GM23338 (cell line): Measurements from ENCODE around the gene KPNA6. TPM values are rescaled to one million over a fixed set of nuclear protein-coding genes. Genes with fewer than 3 reads are reported as not detected.

Experiments used
- ATAC-seq: fragments of 200-7000 bp; cut with Tn5 transposase; 3 replicates; pipeline ENCODE4 v1.9.1; 2020
- DNase-seq: peaks from one replicate; pipeline ENCODE4 v3.0.0-alpha.2; 2015; ENCODE audit warnings: low spot score
- H2AFZ ChIP-seq: fragments of 200-600 bp; sonication (generic); 2 replicates; pipeline ENCODE4 v1.8.0; 2016; ENCODE audit warnings: antibody characterized with exemption, mild to moderate bottlenecking, moderate library complexity
- H3F3A ChIP-seq: fragments of 200-600 bp; sonication (generic); replicated peaks from 2 replicates; pipeline ENCODE4 v1.8.0; 2017; ENCODE audit warnings: antibody characterized with exemption, mixed run types, low read depth
- H3K27ac ChIP-seq: fragments of 200-600 bp; sonication (generic); 2 replicates; pipeline ENCODE4 v1.6.1; 2016; ENCODE audit warnings: low read depth
- H3K27me3 ChIP-seq: fragments of 200-600 bp; sonication (generic); 2 replicates; pipeline ENCODE4 v1.8.0; 2016; ENCODE audit warnings: mild to moderate bottlenecking, mixed run types, moderate library complexity; ENCODE audit not compliant: insufficient read depth
- H3K36me3 ChIP-seq: fragments of 200-600 bp; sonication (generic); 2 replicates; pipeline ENCODE4 v1.8.0; 2016; ENCODE audit warnings: mild to moderate bottlenecking; ENCODE audit not compliant: insufficient read depth
- H3K4me1 ChIP-seq: fragments of 200-600 bp; sonication (generic); 2 replicates; pipeline ENCODE4 v1.8.0; 2016; ENCODE audit warnings: mild to moderate bottlenecking, moderate library complexity; ENCODE audit not compliant: insufficient read depth
- H3K4me2 ChIP-seq: fragments of 200-600 bp; sonication (generic); 2 replicates; pipeline ENCODE4 v1.7.1; 2017; ENCODE audit warnings: mixed run types
- H3K4me3 ChIP-seq: fragments of 200-600 bp; sonication (generic); 2 replicates; pipeline ENCODE4 v1.6.1; 2016; ENCODE audit warnings: mixed run types
- H3K79me2 ChIP-seq: fragments of 200-600 bp; sonication (generic); replicated peaks from 2 replicates; pipeline ENCODE4 v1.8.0; 2017; ENCODE audit warnings: mild to moderate bottlenecking; ENCODE audit not compliant: insufficient read depth
- H3K9me2 ChIP-seq: fragments of 200-600 bp; sonication (generic); 2 replicates; pipeline ENCODE4 v1.8.0; 2017; ENCODE audit not compliant: insufficient read depth
- H4K20me1 ChIP-seq: fragments of 200-600 bp; sonication (generic); replicated peaks from 2 replicates; pipeline ENCODE4 v1.8.0; 2017; ENCODE audit warnings: mild to moderate bottlenecking; ENCODE audit not compliant: insufficient read depth
- H3K27ac Mint-ChIP-seq: 2 replicates; pipeline ENCODE4 v1.8.0; 2020; ENCODE audit warnings: inconsistent platforms, mild to moderate bottlenecking, moderate library complexity, mixed read lengths
- H3K27me3 Mint-ChIP-seq: 3 replicates; pipeline ENCODE4 v1.8.0; 2022; ENCODE audit warnings: low read depth, mild to moderate bottlenecking, moderate library complexity, mixed read lengths, inconsistent platforms; ENCODE audit not compliant: insufficient read depth, poor library complexity
- H3K36me3 Mint-ChIP-seq: 3 replicates; pipeline ENCODE4 v1.8.0; 2021; ENCODE audit warnings: low read depth, mild to moderate bottlenecking, inconsistent platforms, moderate library complexity, mixed read lengths
- H3K4me1 Mint-ChIP-seq: 3 replicates; pipeline ENCODE4 v1.8.0; 2020; ENCODE audit warnings: mild to moderate bottlenecking, inconsistent platforms, mixed read lengths
- H3K4me3 Mint-ChIP-seq: 3 replicates; pipeline ENCODE4 v1.8.0; 2021; ENCODE audit warnings: moderate library complexity, mild to moderate bottlenecking, inconsistent platforms, mixed read lengths
- H3K9me3 Mint-ChIP-seq: 3 replicates; pipeline ENCODE4 v1.8.0; 2020; ENCODE audit warnings: moderate library complexity, mild to moderate bottlenecking, inconsistent platforms, mixed read lengths
- EZH2 ChIP-seq: fragments of 200-600 bp; sonication (generic); IDR thresholded peaks from one replicate; pipeline ENCODE4 v1.8.0; 2017; ENCODE audit warnings: antibody characterized with exemption, mild to moderate bottlenecking, low read depth; ENCODE audit not compliant: unreplicated experiment
- EZH2phosphoT487 ChIP-seq: fragments of 200-600 bp; sonication (generic); IDR thresholded peaks from one replicate; pipeline ENCODE4 v1.8.1; 2018; ENCODE audit warnings: antibody characterized with exemption; ENCODE audit not compliant: unreplicated experiment
- JUNB ChIP-seq: IDR thresholded peaks from one replicate; pipeline ENCODE4 v1.6.1; 2016; ENCODE audit warnings: antibody characterized with exemption; ENCODE audit not compliant: unreplicated experiment
- POLR2AphosphoS5 ChIP-seq: IDR thresholded peaks from 2 replicates; pipeline ENCODE4 v1.6.1; 2016; ENCODE audit warnings: antibody characterized with exemption, low read depth
- REST ChIP-seq: IDR thresholded peaks from one replicate; pipeline ENCODE4 v1.6.1; 2018; ENCODE audit warnings: antibody characterized with exemption; ENCODE audit not compliant: unreplicated experiment
- polyA plus RNA-seq: library from polyadenylated mRNA; unstranded; fragments of >200 nt; fragmentation: Nextera tagmentation; extraction: Ambion mirVana; gene quantifications from 2 replicates; pipeline ENCODE4 v1.2.1, GENCODE V29; 2016
- total RNA-seq: library from RNA; depleted of rRNA; stranded (reverse); fragments of >200 nt; shearing (Covaris generic); gene quantifications from 2 replicates; pipeline ENCODE4 v1.2.3, GENCODE V29; 2014
- TF ChIP-seq, protein P1 (sequence below): fragments of 250-450 bp; sonication (Bioruptor Pico); IDR thresholded peaks from 2 replicates; pipeline ENCODE4 v1.5.0; 2020; ENCODE audit warnings: mild to moderate bottlenecking, moderate library complexity
- TF ChIP-seq, protein P2 (sequence below), 2 experiments: fragments of 200-600 bp in 1 of 2; sonication (generic) in 1 of 2; conservative IDR thresholded peaks; 2 replicates each; pipeline versions ENCODE4 v1.5.1 to v1.6.1; 2016 to 2017; ENCODE audit warnings: antibody characterized with exemption in 2 of 2, low read depth in 2 of 2, mild to moderate bottlenecking in 2 of 2, moderate library complexity in 1 of 2

Gene KPNA6
- total and polyA plus RNA-seq, 2 experiments from 2014 or later: 28.6 to 72.2 TPM

DNA sequence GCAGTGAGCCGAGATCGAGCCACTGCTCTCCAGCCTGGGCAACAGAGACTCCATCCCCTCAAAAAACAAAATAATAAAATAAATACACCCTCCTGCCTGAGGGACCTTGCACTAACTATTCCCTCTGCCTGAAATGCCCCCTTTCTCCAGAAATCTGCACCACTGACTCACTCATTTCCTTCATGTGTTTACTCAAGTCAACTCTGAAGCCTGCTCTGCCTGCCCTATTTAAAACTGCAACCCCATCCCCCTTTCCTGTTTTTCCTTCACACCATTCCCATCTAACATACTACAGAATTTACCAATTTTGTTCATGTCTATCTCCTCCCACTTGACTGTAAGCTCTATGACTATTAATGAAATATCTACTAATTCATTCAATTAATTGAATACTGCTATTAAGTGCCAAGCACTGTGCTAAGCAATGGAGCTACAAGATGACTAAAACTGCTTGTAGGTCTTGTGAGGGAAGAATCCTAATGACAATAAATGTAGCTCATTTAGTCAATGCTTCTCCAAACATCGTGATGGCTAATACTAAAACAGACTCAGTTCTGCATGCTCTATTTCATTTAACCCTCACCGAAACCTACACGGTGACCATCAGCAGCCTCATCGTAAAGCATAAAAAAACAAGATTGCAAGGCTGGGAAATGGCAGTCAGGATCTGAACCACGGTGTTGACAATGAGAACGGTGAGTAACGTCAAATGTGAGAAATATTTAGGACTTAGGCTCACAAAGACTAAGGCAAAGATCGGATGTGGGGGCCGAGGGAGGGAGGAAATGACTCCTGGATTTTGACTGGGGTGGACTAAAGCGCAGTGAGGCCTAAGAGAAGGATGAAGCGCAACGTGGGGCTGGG lies 35.9 kb upstream of the KPNA6 start:
- Histone ChIP-seq H2AFZ (peak overlapping the region; percentile 43; the same call in 1 of the 2 replicates), H3K4me1 (peaks cover 14% of the 10 kb centered on the region), H3K27me3 (no peaks in the 10 kb centered on the region), H3F3A (peaks cover 9% of the 10 kb centered on the region; the same call in 1 of the 2 replicates), H3K9me2 (no peaks in the 10 kb centered on the region), H4K20me1 (peaks cover 8% of the 10 kb centered on the region), H3K27ac (peak overlapping the region; percentile 94), H3K4me3 (peak overlapping the region; percentile 88), H3K36me3 (no peaks in the 10 kb centered on the region; the same call in 1 of the 2 replicates), H3K4me2 (peak overlapping the region; percentile 91), H3K79me2 (peaks cover 13% of the 10 kb centered on the region)
- H3K4me1 Mint-ChIP-seq: peaks cover 23% of the 10 kb centered on the region
- DNase-seq (peak; percentile 32), ATAC-seq (no peak)
- TF ChIP-seq EZH2phosphoT487 (no peak), JUNB (no peak), REST (no peak)
- H3K36me3 Mint-ChIP-seq: peaks cover 15% of the 10 kb centered on the region
- H3K4me3 Mint-ChIP-seq: peak overlapping the region; percentile 79
- H3K27me3 Mint-ChIP-seq: peaks cover 26% of the 10 kb centered on the region
- 0 out of 3 replicates have a peak, but pooled peaks cover 2% of the 10 kb centered on the region for H3K9me3 Mint-ChIP-seq
- peak overlapping the region; percentile 81 for H3K27ac Mint-ChIP-seq

- peaks cover 22% of the 10 kb centered on the region for H3K36me3 Mint-ChIP-seq
- peak within 1 kb of the TSS; percentile 96 for H3K27ac Mint-ChIP-seq
- H3K4me1 Mint-ChIP-seq: peaks cover 23% of the 10 kb centered on the region
- Histone ChIP-seq H3K9me2 (no peaks in the 10 kb centered on the region), H3K4me3 (peak within 1 kb of the TSS; percentile 88), H3K27me3 (no peaks in the 10 kb centered on the region), H2AFZ (peak within 1 kb of the TSS; percentile 80; the same call in 1 of the 2 replicates), H3K79me2 (peaks cover 13% of the 10 kb centered on the region), H3K4me2 (peak within 1 kb of the TSS; percentile 91), H3K4me1 (peaks cover 14% of the 10 kb centered on the region), H4K20me1 (peaks cover 11% of the 10 kb centered on the region), H3K27ac (peak within 1 kb of the TSS; percentile 94), H3F3A (peaks cover 9% of the 10 kb centered on the region; the same call in 1 of the 2 replicates), H3K36me3 (no peaks in the 10 kb centered on the region; the same call in 1 of the 2 replicates)
- ATAC-seq (peak; percentile 83), DNase-seq (peak; percentile 98)
- H3K4me3 Mint-ChIP-seq: peak within 1 kb of the TSS; percentile 79
- peaks cover 22% of the 10 kb centered on the region for H3K27me3 Mint-ChIP-seq
- 0 out of 3 replicates have a peak, but pooled peaks cover 2% of the 10 kb centered on the region for H3K9me3 Mint-ChIP-seq
- TF ChIP-seq, protein P1, sequence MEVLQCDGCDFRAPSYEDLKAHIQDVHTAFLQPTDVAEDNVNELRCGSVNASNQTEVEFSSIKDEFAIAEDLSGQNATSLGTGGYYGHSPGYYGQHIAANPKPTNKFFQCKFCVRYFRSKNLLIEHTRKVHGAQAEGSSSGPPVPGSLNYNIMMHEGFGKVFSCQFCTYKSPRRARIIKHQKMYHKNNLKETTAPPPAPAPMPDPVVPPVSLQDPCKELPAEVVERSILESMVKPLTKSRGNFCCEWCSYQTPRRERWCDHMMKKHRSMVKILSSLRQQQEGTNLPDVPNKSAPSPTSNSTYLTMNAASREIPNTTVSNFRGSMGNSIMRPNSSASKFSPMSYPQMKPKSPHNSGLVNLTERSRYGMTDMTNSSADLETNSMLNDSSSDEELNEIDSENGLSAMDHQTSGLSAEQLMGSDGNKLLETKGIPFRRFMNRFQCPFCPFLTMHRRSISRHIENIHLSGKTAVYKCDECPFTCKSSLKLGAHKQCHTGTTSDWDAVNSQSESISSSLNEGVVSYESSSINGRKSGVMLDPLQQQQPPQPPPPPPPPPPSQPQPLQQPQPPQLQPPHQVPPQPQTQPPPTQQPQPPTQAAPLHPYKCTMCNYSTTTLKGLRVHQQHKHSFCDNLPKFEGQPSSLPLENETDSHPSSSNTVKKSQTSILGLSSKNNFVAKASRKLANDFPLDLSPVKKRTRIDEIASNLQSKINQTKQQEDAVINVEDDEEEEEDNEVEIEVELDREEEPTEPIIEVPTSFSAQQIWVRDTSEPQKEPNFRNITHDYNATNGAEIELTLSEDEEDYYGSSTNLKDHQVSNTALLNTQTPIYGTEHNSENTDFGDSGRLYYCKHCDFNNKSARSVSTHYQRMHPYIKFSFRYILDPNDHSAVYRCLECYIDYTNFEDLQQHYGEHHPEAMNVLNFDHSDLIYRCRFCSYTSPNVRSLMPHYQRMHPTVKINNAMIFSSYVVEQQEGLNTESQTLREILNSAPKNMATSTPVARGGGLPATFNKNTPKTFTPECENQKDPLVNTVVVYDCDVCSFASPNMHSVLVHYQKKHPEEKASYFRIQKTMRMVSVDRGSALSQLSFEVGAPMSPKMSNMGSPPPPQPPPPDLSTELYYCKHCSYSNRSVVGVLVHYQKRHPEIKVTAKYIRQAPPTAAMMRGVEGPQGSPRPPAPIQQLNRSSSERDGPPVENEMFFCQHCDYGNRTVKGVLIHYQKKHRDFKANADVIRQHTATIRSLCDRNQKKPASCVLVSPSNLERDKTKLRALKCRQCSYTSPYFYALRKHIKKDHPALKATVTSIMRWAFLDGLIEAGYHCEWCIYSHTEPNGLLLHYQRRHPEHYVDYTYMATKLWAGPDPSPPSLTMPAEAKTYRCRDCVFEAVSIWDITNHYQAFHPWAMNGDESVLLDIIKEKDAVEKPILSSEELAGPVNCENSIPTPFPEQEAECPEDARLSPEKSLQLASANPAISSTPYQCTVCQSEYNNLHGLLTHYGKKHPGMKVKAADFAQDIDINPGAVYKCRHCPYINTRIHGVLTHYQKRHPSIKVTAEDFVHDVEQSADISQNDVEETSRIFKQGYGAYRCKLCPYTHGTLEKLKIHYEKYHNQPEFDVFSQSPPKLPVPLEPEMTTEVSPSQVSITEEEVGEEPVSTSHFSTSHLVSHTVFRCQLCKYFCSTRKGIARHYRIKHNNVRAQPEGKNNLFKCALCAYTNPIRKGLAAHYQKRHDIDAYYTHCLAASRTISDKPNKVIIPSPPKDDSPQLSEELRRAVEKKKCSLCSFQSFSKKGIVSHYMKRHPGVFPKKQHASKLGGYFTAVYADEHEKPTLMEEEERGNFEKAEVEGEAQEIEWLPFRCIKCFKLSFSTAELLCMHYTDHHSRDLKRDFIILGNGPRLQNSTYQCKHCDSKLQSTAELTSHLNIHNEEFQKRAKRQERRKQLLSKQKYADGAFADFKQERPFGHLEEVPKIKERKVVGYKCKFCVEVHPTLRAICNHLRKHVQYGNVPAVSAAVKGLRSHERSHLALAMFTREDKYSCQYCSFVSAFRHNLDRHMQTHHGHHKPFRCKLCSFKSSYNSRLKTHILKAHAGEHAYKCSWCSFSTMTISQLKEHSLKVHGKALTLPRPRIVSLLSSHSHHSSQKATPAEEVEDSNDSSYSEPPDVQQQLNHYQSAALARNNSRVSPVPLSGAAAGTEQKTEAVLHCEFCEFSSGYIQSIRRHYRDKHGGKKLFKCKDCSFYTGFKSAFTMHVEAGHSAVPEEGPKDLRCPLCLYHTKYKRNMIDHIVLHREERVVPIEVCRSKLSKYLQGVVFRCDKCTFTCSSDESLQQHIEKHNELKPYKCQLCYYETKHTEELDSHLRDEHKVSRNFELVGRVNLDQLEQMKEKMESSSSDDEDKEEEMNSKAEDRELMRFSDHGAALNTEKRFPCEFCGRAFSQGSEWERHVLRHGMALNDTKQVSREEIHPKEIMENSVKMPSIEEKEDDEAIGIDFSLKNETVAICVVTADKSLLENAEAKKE (CRISPR knock-in tag): no peak
- TF ChIP-seq POLR2AphosphoS5 (peak; percentile 95), EZH2 (no peak)
- TF ChIP-seq, protein P2, sequence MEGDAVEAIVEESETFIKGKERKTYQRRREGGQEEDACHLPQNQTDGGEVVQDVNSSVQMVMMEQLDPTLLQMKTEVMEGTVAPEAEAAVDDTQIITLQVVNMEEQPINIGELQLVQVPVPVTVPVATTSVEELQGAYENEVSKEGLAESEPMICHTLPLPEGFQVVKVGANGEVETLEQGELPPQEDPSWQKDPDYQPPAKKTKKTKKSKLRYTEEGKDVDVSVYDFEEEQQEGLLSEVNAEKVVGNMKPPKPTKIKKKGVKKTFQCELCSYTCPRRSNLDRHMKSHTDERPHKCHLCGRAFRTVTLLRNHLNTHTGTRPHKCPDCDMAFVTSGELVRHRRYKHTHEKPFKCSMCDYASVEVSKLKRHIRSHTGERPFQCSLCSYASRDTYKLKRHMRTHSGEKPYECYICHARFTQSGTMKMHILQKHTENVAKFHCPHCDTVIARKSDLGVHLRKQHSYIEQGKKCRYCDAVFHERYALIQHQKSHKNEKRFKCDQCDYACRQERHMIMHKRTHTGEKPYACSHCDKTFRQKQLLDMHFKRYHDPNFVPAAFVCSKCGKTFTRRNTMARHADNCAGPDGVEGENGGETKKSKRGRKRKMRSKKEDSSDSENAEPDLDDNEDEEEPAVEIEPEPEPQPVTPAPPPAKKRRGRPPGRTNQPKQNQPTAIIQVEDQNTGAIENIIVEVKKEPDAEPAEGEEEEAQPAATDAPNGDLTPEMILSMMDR (conservative IDR thresholded peaks at IDR 0.05; ENCODE audit: low read depth in 2 of 2): no peak
Measured at GRCh38 chr1:32072622-32073298, 35.1 kb upstream of the KPNA6 start, which contains the start of gene TMEM39B. TMEM39B (plus strand) TSS chr1:32072939; CDS start chr1:32073048, 109 bp downstream.
